ENCODE results near the gene UBR7.

UBR7 gene

GRCh38 chr14:93269341-93270068, 62.4 kb downstream of the UBR7 start:
- no peak for DNase-seq (ENCODE audit: insufficient read length)
- FAIRE-seq, result no peak
- TF ChIP-seq POLR2AphosphoS5 (IDR thresholded peaks at IDR 0.05; ENCODE audit: low read depth, low read length), result no peak
- no peak for TF ChIP-seq POLR2A (IDR thresholded peaks at IDR 0.05; ENCODE audit: low read depth, low read length)
- TF ChIP-seq TAF1 (IDR thresholded peaks at IDR 0.05; ENCODE audit: borderline replicate concordance, low read depth, low read length), result no peak

- no peak for TF ChIP-seq POLR2AphosphoS5 (IDR thresholded peaks at IDR 0.05; ENCODE audit: low read depth, low read length)
- no peak for TF ChIP-seq POLR2A (IDR thresholded peaks at IDR 0.05; ENCODE audit: low read depth, low read length)
- no peak for TF ChIP-seq TAF1 (IDR thresholded peaks at IDR 0.05; ENCODE audit: borderline replicate concordance, low read depth, low read length)
- DNase-seq (ENCODE audit: insufficient read length), result no peak
- no peak for FAIRE-seq
Observed at GRCh38 chr14:93271111-93271510, 64.1 kb downstream of the UBR7 start.

- FAIRE-seq (no peak), DNase-seq (ENCODE audit: insufficient read length) (no peak)
Observed at GRCh38 chr14:93274055-93274806, 67.2 kb downstream of the UBR7 start.

GRCh38 chr14:93276031-93276716, 69.1 kb downstream of the UBR7 start:
- DNase-seq (ENCODE audit: insufficient read length), result no peak
- FAIRE-seq, result no peak
- no peak for TF ChIP-seq POLR2AphosphoS5 (IDR thresholded peaks at IDR 0.05; ENCODE audit: low read depth, low read length)
- no peak for TF ChIP-seq POLR2A (IDR thresholded peaks at IDR 0.05; ENCODE audit: low read depth, low read length)
- no peak for TF ChIP-seq TAF1 (IDR thresholded peaks at IDR 0.05; ENCODE audit: borderline replicate concordance, low read depth, low read length)

More at GRCh38 chr14:93274055-93274806, 67.2 kb downstream of the UBR7 start:
- TF ChIP-seq POLR2A (IDR thresholded peaks at IDR 0.05; ENCODE audit: low read depth, low read length), result no peak
- TF ChIP-seq TAF1 (IDR thresholded peaks at IDR 0.05; ENCODE audit: borderline replicate concordance, low read depth, low read length), result no peak
- no peak for TF ChIP-seq POLR2AphosphoS5 (IDR thresholded peaks at IDR 0.05; ENCODE audit: low read depth, low read length)
